Neural cell (in vitro differentiated cells): Measurements from ENCODE around the gene GPR84. TPM values are rescaled to one million over a fixed set of nuclear protein-coding genes. Genes with fewer than 3 reads are reported as not detected.

Source experiments
- H2AFZ ChIP-seq: fragments of 200-600, 300-800 bp; sonication (generic), shearing (Covaris generic); 2 replicates; pipeline ENCODE4 v1.6.0; 2014; ENCODE audit warnings: low read depth, mild to moderate bottlenecking, antibody characterized with exemption, low read length, moderate library complexity
- H3F3A ChIP-seq: fragments of 200-600 bp; shearing (Covaris generic); 2 replicates; pipeline ENCODE4 v1.6.1; 2016; ENCODE audit warnings: mild to moderate bottlenecking, moderate library complexity, mixed read lengths, antibody characterized with exemption, low read length; ENCODE audit not compliant: insufficient read depth, poor library complexity, severe bottlenecking
- H3K27ac ChIP-seq: fragments of 200-600, 300-800 bp; sonication (generic), shearing (Covaris generic); 2 replicates; pipeline ENCODE4 v1.5.1; 2014; ENCODE audit warnings: mild to moderate bottlenecking, low read length, moderate library complexity
- H3K27me3 ChIP-seq: fragments of 300-800, 200-600 bp; sonication (generic), shearing (Covaris generic); 2 replicates; pipeline ENCODE4 v1.6.0; 2014; ENCODE audit warnings: mild to moderate bottlenecking, low read depth, low read length, moderate library complexity; ENCODE audit not compliant: insufficient read depth
- H3K36me3 ChIP-seq: fragments of 300-800, 200-600 bp; sonication (generic), shearing (Covaris generic); 2 replicates; pipeline ENCODE4 v1.5.1; 2014; ENCODE audit warnings: mild to moderate bottlenecking, antibody characterized with exemption, low read length, moderate library complexity; ENCODE audit not compliant: insufficient read depth
- H3K4me2 ChIP-seq: fragments of 300-800, 200-600 bp; sonication (generic), shearing (Covaris generic); 2 replicates; pipeline ENCODE4 v1.6.0; 2014; ENCODE audit warnings: mild to moderate bottlenecking, low read length
- H3K4me3 ChIP-seq: fragments of 300-800, 200-600 bp; sonication (generic), shearing (Covaris generic); 2 replicates; pipeline ENCODE4 v1.5.1; 2014; ENCODE audit warnings: mild to moderate bottlenecking, low read length, moderate library complexity
- H3K79me2 ChIP-seq: fragments of 200-600 bp; shearing (Covaris generic); replicated peaks from 2 replicates; pipeline ENCODE4 v1.6.0; 2014; ENCODE audit warnings: mild to moderate bottlenecking, low read length, moderate library complexity; ENCODE audit not compliant: insufficient read depth
- H3K9ac ChIP-seq: fragments of 300-800, 200-600 bp; sonication (generic), shearing (Covaris generic); 2 replicates; pipeline ENCODE4 v1.6.1; 2016; ENCODE audit warnings: mild to moderate bottlenecking, low read length, mixed read lengths
- H3K9me2 ChIP-seq: fragments of 200-600 bp; shearing (Covaris generic); 2 replicates; pipeline ENCODE4 v1.6.1; 2016; ENCODE audit warnings: mild to moderate bottlenecking, low read length, mixed read lengths; ENCODE audit not compliant: insufficient read depth
- H3K9me3 ChIP-seq: fragments of 200-600, 300-800 bp; sonication (generic), shearing (Covaris generic); 2 replicates; pipeline ENCODE4 v1.6.1; 2016; ENCODE audit warnings: mild to moderate bottlenecking, mixed run types, low read length, moderate library complexity, mixed read lengths
- H4K20me1 ChIP-seq: fragments of 200-600 bp; shearing (Covaris generic); 2 replicates; pipeline ENCODE4 v1.6.1; 2016; ENCODE audit warnings: mild to moderate bottlenecking, mixed run types; ENCODE audit not compliant: insufficient read depth
- EP300 ChIP-seq: fragments of 450-650 bp; conservative IDR thresholded peaks from 2 replicates; pipeline ENCODE4 v1.6.1; 2014; ENCODE audit warnings: antibody characterized with exemption, mild to moderate bottlenecking, moderate library complexity; ENCODE audit not compliant: poor library complexity, severe bottlenecking
- EZH2 ChIP-seq: fragments of 200-600, 300-800 bp; shearing (Covaris generic), sonication (generic); IDR thresholded peaks from 2 replicates; pipeline ENCODE4 v1.6.1; 2014; ENCODE audit warnings: antibody characterized with exemption, low read length, borderline replicate concordance, mild to moderate bottlenecking; ENCODE audit not compliant: insufficient read depth, poor library complexity, severe bottlenecking
- MXI1 ChIP-seq: fragments of 450-650 bp; conservative IDR thresholded peaks from 2 replicates; pipeline ENCODE4 v1.6.1; 2014; ENCODE audit warnings: antibody characterized with exemption, mild to moderate bottlenecking; ENCODE audit not compliant: poor library complexity, severe bottlenecking
- POLR2AphosphoS5 ChIP-seq: IDR thresholded peaks from 2 replicates; pipeline ENCODE4 v1.6.1; 2012
- RAD21 ChIP-seq: fragments of 450-650 bp; conservative IDR thresholded peaks from 2 replicates; pipeline ENCODE4 v1.6.1; 2014; ENCODE audit warnings: antibody characterized with exemption, mild to moderate bottlenecking, moderate library complexity
- REST ChIP-seq: IDR thresholded peaks from 2 replicates; pipeline ENCODE4 v1.6.1; 2012; ENCODE audit warnings: borderline replicate concordance
- SMC3 ChIP-seq: fragments of 450-650 bp; conservative IDR thresholded peaks from 2 replicates; pipeline ENCODE4 v1.6.1; 2014; ENCODE audit warnings: antibody characterized with exemption, mild to moderate bottlenecking, moderate library complexity; ENCODE audit not compliant: poor library complexity
- TAF1 ChIP-seq: IDR thresholded peaks from 2 replicates; pipeline ENCODE4 v1.6.1; 2012; ENCODE audit warnings: low read depth
- polyA plus RNA-seq: library from polyadenylated mRNA; depleted of rRNA; stranded (reverse); fragments of >200 nt; gene quantifications from 2 replicates; pipeline ENCODE4 v1.2.3, GENCODE V29; 2014
- TF ChIP-seq, protein P1 (sequence below): fragments of 450-650 bp; IDR thresholded peaks from 2 replicates; pipeline ENCODE4 v1.5.1; 2014; ENCODE audit warnings: antibody characterized with exemption, mild to moderate bottlenecking, moderate library complexity; ENCODE audit not compliant: poor library complexity, severe bottlenecking

The GPR84 gene
- polyA plus RNA-seq, 1 donor from 2014 or later, result not detected

- H3K4me2 ChIP-seq, result no peak overlapping the region
These were observed 48.5 kb upstream of the GPR84 start for GRCh38 chr12:54412786-54413185.

GRCh38 chr12:54412348-54412747 lies 48.1 kb upstream of the GPR84 start:
- Histone ChIP-seq H4K20me1 (no peaks in the 10 kb centered on the region), H3K79me2 (no peaks in the 10 kb centered on the region), H3K9me3 (no peaks in the 10 kb centered on the region), H2AFZ (no peak overlapping the region), H3K27me3 (no peaks in the 10 kb centered on the region), H3K36me3 (no peaks in the 10 kb centered on the region), H3K9ac (no peak overlapping the region), H3K27ac (no peak overlapping the region), H3K9me2 (no peaks in the 10 kb centered on the region), H3K4me2 (no peak overlapping the region), H3K4me3 (no peak overlapping the region), H3F3A (no peaks in the 10 kb centered on the region)
- TF ChIP-seq, protein P1, sequence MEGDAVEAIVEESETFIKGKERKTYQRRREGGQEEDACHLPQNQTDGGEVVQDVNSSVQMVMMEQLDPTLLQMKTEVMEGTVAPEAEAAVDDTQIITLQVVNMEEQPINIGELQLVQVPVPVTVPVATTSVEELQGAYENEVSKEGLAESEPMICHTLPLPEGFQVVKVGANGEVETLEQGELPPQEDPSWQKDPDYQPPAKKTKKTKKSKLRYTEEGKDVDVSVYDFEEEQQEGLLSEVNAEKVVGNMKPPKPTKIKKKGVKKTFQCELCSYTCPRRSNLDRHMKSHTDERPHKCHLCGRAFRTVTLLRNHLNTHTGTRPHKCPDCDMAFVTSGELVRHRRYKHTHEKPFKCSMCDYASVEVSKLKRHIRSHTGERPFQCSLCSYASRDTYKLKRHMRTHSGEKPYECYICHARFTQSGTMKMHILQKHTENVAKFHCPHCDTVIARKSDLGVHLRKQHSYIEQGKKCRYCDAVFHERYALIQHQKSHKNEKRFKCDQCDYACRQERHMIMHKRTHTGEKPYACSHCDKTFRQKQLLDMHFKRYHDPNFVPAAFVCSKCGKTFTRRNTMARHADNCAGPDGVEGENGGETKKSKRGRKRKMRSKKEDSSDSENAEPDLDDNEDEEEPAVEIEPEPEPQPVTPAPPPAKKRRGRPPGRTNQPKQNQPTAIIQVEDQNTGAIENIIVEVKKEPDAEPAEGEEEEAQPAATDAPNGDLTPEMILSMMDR, result no peak
- TF ChIP-seq MXI1 (no peak), POLR2AphosphoS5 (no peak), SMC3 (no peak), EZH2 (no peak), TAF1 (no peak), REST (no peak), EP300 (no peak)

More at GRCh38 chr12:54412786-54413185, 48.5 kb upstream of the GPR84 start:
- Histone ChIP-seq H3F3A (no peaks in the 10 kb centered on the region), H3K27ac (no peak overlapping the region), H3K4me3 (no peak overlapping the region), H4K20me1 (no peaks in the 10 kb centered on the region), H3K36me3 (no peaks in the 10 kb centered on the region), H3K79me2 (no peaks in the 10 kb centered on the region), H3K9me2 (no peaks in the 10 kb centered on the region), H2AFZ (no peak overlapping the region), H3K9ac (no peak overlapping the region), H3K27me3 (peaks cover 4% of the 10 kb centered on the region), H3K9me3 (no peaks in the 10 kb centered on the region)
- no peak for TF ChIP-seq REST
- no peak for TF ChIP-seq POLR2AphosphoS5
- no peak for TF ChIP-seq MXI1
- TF ChIP-seq RAD21, result no peak
- no peak for TF ChIP-seq EZH2
- TF ChIP-seq EP300, result no peak
- no peak for TF ChIP-seq TAF1
- TF ChIP-seq SMC3, result no peak
- TF ChIP-seq, protein P1, result no peak
